ENCODE data around the gene GABRB2.

GABRB2 gene

GRCh38 chr5:161420521-161420920 is 126.0 kb downstream of the GABRB2 start:
- no peak for TF ChIP-seq REST (IDR thresholded peaks at IDR 0.05; ENCODE audit: low read depth)
- no peak for TF ChIP-seq YY1 (IDR thresholded peaks at IDR 0.05; ENCODE audit: low read depth)
- TF ChIP-seq CREB1 (IDR thresholded peaks at IDR 0.05; ENCODE audit: low read depth): no peak
- TF ChIP-seq USF1 (IDR thresholded peaks at IDR 0.05): no peak
- no peak for TF ChIP-seq EGR1 (IDR thresholded peaks at IDR 0.05)
- TF ChIP-seq ZBTB7A (IDR thresholded peaks at IDR 0.05; ENCODE audit: low read depth): no peak

GRCh38 chr5:161414896-161415295 is 131.6 kb downstream of the GABRB2 start:
- TF ChIP-seq CEBPB (IDR thresholded peaks at IDR 0.05) (no peak), YY1 (IDR thresholded peaks at IDR 0.05; ENCODE audit: low read depth) (no peak), REST (IDR thresholded peaks at IDR 0.05; ENCODE audit: low read depth) (no peak), CREB1 (IDR thresholded peaks at IDR 0.05; ENCODE audit: low read depth) (no peak), ZBTB7A (IDR thresholded peaks at IDR 0.05; ENCODE audit: low read depth) (no peak), RAD21 (IDR thresholded peaks at IDR 0.05; ENCODE audit: low read depth) (no peak), TCF12 (IDR thresholded peaks at IDR 0.05; ENCODE audit: low read depth) (no peak), USF1 (IDR thresholded peaks at IDR 0.05) (no peak), TEAD4 (IDR thresholded peaks at IDR 0.05) (no peak), EP300 (IDR thresholded peaks at IDR 0.05; ENCODE audit: borderline replicate concordance) (no peak), TAF1 (IDR thresholded peaks at IDR 0.05; ENCODE audit: low read depth) (no peak), NFIC (IDR thresholded peaks at IDR 0.05) (no peak)

- TF ChIP-seq ZBTB7A (IDR thresholded peaks at IDR 0.05; ENCODE audit: low read depth): no peak
- TF ChIP-seq CEBPB (IDR thresholded peaks at IDR 0.05): no peak
- TF ChIP-seq NFIC (IDR thresholded peaks at IDR 0.05): no peak
- no peak for TF ChIP-seq USF1 (IDR thresholded peaks at IDR 0.05)
- no peak for TF ChIP-seq REST (IDR thresholded peaks at IDR 0.05; ENCODE audit: low read depth)
- no peak for TF ChIP-seq EGR1 (IDR thresholded peaks at IDR 0.05)
- no peak for TF ChIP-seq CREB1 (IDR thresholded peaks at IDR 0.05; ENCODE audit: low read depth)
- TF ChIP-seq EP300 (IDR thresholded peaks at IDR 0.05; ENCODE audit: borderline replicate concordance): no peak
These were observed 132.5 kb downstream of the GABRB2 start for GRCh38 chr5:161414037-161414436.

- TF ChIP-seq NFIC (IDR thresholded peaks at IDR 0.05) (no peak), TEAD4 (IDR thresholded peaks at IDR 0.05) (no peak)
These were observed 133.7 kb downstream of the GABRB2 start for GRCh38 chr5:161412792-161413191.

GRCh38 chr5:161411156-161411555 is 135.4 kb downstream of the GABRB2 start:
- TF ChIP-seq USF1 (IDR thresholded peaks at IDR 0.05) (no peak), MAX (IDR thresholded peaks at IDR 0.05) (no peak), NFIC (IDR thresholded peaks at IDR 0.05) (no peak), TEAD4 (IDR thresholded peaks at IDR 0.05) (no peak), YY1 (IDR thresholded peaks at IDR 0.05; ENCODE audit: low read depth) (no peak), FOXM1 (IDR thresholded peaks at IDR 0.05; ENCODE audit: borderline replicate concordance, low read depth) (no peak), TAF1 (IDR thresholded peaks at IDR 0.05; ENCODE audit: low read depth) (no peak), EP300 (IDR thresholded peaks at IDR 0.05; ENCODE audit: borderline replicate concordance) (no peak), RAD21 (IDR thresholded peaks at IDR 0.05; ENCODE audit: low read depth) (no peak), TCF12 (IDR thresholded peaks at IDR 0.05; ENCODE audit: low read depth) (no peak), CREB1 (IDR thresholded peaks at IDR 0.05; ENCODE audit: low read depth) (no peak), REST (IDR thresholded peaks at IDR 0.05; ENCODE audit: low read depth) (no peak), EGR1 (IDR thresholded peaks at IDR 0.05) (no peak), ZBTB7A (IDR thresholded peaks at IDR 0.05; ENCODE audit: low read depth) (no peak)
